AG09319 (cell line): Measurements from ENCODE around the gene GRAMD2A.

Experiments used
- DNase-seq: peaks from one replicate; pipeline ENCODE4 v3.0.0-alpha.2; 2010; ENCODE audit warnings: low read depth; ENCODE audit errors: extremely low read depth
- CTCF ChIP-seq: IDR thresholded peaks from 2 replicates; pipeline ENCODE4 v1.5.1; 2011; ENCODE audit warnings: low read depth, mild to moderate bottlenecking, inconsistent platforms, low read length, moderate library complexity

GRAMD2A gene

GRCh38 chr15:72155635-72156616, 41.7 kb downstream of the GRAMD2A start:
- peak; percentile 89 for TF ChIP-seq CTCF
- peak; percentile 54 for DNase-seq

DNA sequence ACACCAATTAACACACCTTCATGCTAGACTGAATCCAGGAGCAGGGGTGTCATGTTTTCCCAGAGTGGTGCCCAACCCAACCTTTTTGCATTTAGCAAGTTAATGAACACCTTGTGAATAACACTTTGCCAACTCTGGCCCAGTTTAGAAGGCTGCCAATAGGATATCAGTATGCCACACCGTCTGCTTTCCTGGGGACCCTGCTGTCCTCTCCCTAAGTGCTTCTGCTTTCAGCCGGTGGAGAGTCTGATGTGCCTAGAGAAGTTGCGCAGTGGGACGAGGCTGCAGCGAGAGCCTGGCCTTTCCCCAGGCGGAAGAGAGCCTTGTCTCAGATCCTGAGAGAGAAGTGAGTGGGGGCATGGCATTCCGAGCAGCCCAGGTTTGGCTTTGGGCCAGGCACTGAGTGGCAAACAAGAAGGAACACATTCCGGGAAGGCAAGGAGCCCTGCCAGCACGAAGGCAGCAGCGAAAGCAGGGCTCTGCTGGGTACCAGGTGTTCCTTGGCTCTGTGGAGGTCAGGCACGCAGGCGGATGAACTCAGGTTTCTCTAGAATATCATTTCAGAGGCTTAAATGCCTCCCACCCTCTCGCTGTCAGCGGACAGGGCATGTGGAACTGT, 42.5 kb downstream of the GRAMD2A start:
- TF ChIP-seq CTCF = no peak
- DNase-seq = no peak

- TF ChIP-seq CTCF = no peak
- DNase-seq = no peak
These were observed 43.3 kb downstream of the GRAMD2A start for GRCh38 chr15:72154316-72154715.

DNA sequence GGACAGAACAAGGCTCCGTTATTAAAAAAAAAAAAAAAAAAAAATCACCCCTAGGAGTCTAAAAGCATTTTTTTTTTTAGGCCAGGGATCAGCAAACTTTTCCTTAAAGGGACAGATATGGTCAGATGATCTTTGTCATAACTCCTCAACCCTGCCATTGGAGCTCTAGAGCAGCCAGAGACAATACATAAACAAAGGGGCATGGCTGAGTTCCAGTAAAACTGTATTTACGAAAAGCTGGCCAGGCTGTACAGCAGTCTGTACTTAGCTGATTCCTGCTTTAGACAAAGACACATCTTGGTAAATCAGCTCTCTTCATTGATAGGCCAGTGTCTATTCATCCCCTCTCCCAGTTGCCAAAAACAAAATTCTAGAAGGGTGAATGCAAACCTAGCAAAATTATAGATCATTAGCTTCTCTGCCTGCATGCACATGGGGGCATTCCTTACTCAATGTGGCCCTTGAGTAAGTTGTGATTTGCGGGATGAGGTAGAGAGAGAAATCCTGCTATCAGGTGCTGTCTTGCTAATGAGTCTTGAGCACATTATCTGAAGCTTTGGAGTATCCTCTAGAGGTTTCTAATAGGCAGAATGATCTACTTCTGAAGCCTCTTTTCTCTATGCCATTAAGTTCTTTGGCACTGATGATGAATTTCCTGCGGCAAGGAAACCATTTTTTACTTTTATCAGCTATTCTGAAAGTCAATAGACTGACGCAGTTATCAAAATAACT, 44.2 kb downstream of the GRAMD2A start:
- DNase-seq = no peak
- TF ChIP-seq CTCF = no peak

DNA sequence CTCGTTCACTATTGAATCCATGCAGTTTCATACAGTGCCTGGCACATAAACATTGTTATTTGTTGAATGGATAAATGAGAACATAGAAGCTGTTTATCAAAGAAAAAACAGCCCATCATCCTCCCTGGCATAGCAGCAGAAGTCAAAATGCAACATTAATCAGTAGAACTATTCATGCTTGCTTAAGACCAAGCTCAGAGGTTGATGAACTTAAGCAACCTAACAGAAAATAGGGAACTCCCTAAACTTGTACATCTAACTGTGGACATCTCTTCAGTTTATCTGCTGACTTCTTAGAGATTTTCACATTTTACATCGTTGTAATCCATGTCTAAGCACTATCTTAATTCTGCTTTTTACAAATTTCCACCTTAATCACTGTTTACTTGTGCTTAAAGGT, 50.2 kb downstream of the GRAMD2A start:
- no peak for TF ChIP-seq CTCF
- DNase-seq = no peak

GRCh38 chr15:72146934-72147333, 50.7 kb downstream of the GRAMD2A start:
- no peak for TF ChIP-seq CTCF
- DNase-seq = no peak
